IPS DF 6.9 (cell line): ENCODE measurements around the gene ZNRF3.

Source experiments
- DNase-seq: peaks from one replicate; pipeline ENCODE4 v3.0.0-alpha.2; 2013; ENCODE audit warnings: low read depth, low spot score
- H3K27ac ChIP-seq: one replicate; pipeline ENCODE4 v1.5.1; 2013; ENCODE audit warnings: low read length, control low read depth
- H3K27me3 ChIP-seq: 2 replicates; pipeline ENCODE4 v1.6.1; 2013; ENCODE audit warnings: mild to moderate bottlenecking, low read length; ENCODE audit not compliant: control insufficient read depth, insufficient read depth
- H3K36me3 ChIP-seq: 2 replicates; pipeline ENCODE4 v1.6.1; 2013; ENCODE audit warnings: low read length; ENCODE audit not compliant: control insufficient read depth, insufficient read depth
- H3K4me1 ChIP-seq: 2 replicates; pipeline ENCODE4 v1.6.1; 2013; ENCODE audit warnings: low read length; ENCODE audit not compliant: control insufficient read depth, insufficient read depth
- H3K4me3 ChIP-seq: 2 replicates; pipeline ENCODE4 v1.5.1; 2013; ENCODE audit warnings: mild to moderate bottlenecking, low read length
- H3K9me3 ChIP-seq: 2 replicates; pipeline ENCODE4 v1.6.1; 2013; ENCODE audit warnings: low read length, inconsistent platforms; ENCODE audit not compliant: control insufficient read depth, insufficient read depth
- WGBS: extraction: QIAGEN DNeasy Blood & Tissue Kit; methylation state at CpG from one replicate; pipeline ENCODE4 v1.1.7; 2013; ENCODE audit warnings: mixed read lengths, missing lambda C conversion rate; ENCODE audit not compliant: insufficient read length, insufficient coverage; 5-methylcytosine and 5-hydroxymethylcytosine counted together

The ZNRF3 gene

GRCh38 chr22:28951969-28952521 is 68.7 kb downstream of the ZNRF3 start:
- WGBS: no CpG with 5 or more reads among the region's 8 CpGs
- Histone ChIP-seq H3K27ac (no peak overlapping the region), H3K4me3 (no peak overlapping the region), H3K36me3 (no peaks in the 10 kb centered on the region), H3K9me3 (no peaks in the 10 kb centered on the region), H3K27me3 (no peaks in the 10 kb centered on the region), H3K4me1 (peaks cover 4% of the 10 kb centered on the region)
- no peak for DNase-seq

- Histone ChIP-seq H3K4me1 (peaks cover 4% of the 10 kb centered on the region), H3K27me3 (no peaks in the 10 kb centered on the region), H3K27ac (no peak overlapping the region), H3K36me3 (no peaks in the 10 kb centered on the region), H3K4me3 (no peak overlapping the region), H3K9me3 (no peaks in the 10 kb centered on the region)
- DNase-seq: no peak
- no CpG with 5 or more reads among the region's 2 CpGs for WGBS
These were observed 69.5 kb downstream of the ZNRF3 start for GRCh38 chr22:28952857-28953256.

GRCh38 chr22:28953403-28953802 is 70.0 kb downstream of the ZNRF3 start:
- no peak for DNase-seq
- no peaks in the 10 kb centered on the region for H3K9me3 ChIP-seq
- H3K4me1 ChIP-seq: peaks cover 4% of the 10 kb centered on the region
- no peaks in the 10 kb centered on the region for H3K27me3 ChIP-seq
- WGBS: no CpG with 5 or more reads among the region's 2 CpGs
- H3K36me3 ChIP-seq: no peaks in the 10 kb centered on the region
- H3K4me3 ChIP-seq: no peak overlapping the region
- H3K27ac ChIP-seq: no peak overlapping the region

- no peak for DNase-seq
- Histone ChIP-seq H3K36me3 (no peaks in the 10 kb centered on the region), H3K4me1 (peaks cover 4% of the 10 kb centered on the region), H3K27ac (no peak overlapping the region), H3K4me3 (no peak overlapping the region), H3K27me3 (no peaks in the 10 kb centered on the region), H3K9me3 (no peaks in the 10 kb centered on the region)
- WGBS: no CpG with 5 or more reads among the region's 6 CpGs
These were observed 70.9 kb downstream of the ZNRF3 start for GRCh38 chr22:28953976-28954880.

GRCh38 chr22:28955817-28956216 is 72.4 kb downstream of the ZNRF3 start:
- WGBS: no CpG with 5 or more reads among the region's 5 CpGs
- DNase-seq: no peak
- peaks cover 4% of the 10 kb centered on the region for H3K4me1 ChIP-seq

GRCh38 chr22:28956506-28956905 is 73.1 kb downstream of the ZNRF3 start:
- Histone ChIP-seq H3K4me1 (peaks cover 4% of the 10 kb centered on the region), H3K4me3 (no peak overlapping the region), H3K27me3 (no peaks in the 10 kb centered on the region), H3K9me3 (no peaks in the 10 kb centered on the region), H3K36me3 (no peaks in the 10 kb centered on the region), H3K27ac (no peak overlapping the region)
- WGBS: no CpG with 5 or more reads among the region's 1 CpG
- DNase-seq: no peak

More at GRCh38 chr22:28955817-28956216, 72.4 kb downstream of the ZNRF3 start:
- Histone ChIP-seq H3K27me3 (no peaks in the 10 kb centered on the region), H3K4me3 (no peak overlapping the region), H3K27ac (no peak overlapping the region), H3K9me3 (no peaks in the 10 kb centered on the region), H3K36me3 (no peaks in the 10 kb centered on the region)

GRCh38 chr22:28958611-28959010 is 75.2 kb downstream of the ZNRF3 start:
- Histone ChIP-seq H3K27me3 (no peaks in the 10 kb centered on the region), H3K27ac (no peak overlapping the region), H3K4me3 (no peak overlapping the region), H3K4me1 (peaks cover 1% of the 10 kb centered on the region; the same call in 1 of the 2 replicates), H3K9me3 (no peaks in the 10 kb centered on the region), H3K36me3 (no peaks in the 10 kb centered on the region)
- WGBS: no CpG with 5 or more reads among the region's 5 CpGs
- no peak for DNase-seq

GRCh38 chr22:28962042-28962554 is 78.7 kb downstream of the ZNRF3 start:
- Histone ChIP-seq H3K4me1 (peaks cover 5% of the 10 kb centered on the region; the same call in 1 of the 2 replicates), H3K9me3 (no peaks in the 10 kb centered on the region), H3K27me3 (no peaks in the 10 kb centered on the region), H3K4me3 (no peak overlapping the region), H3K27ac (no peak overlapping the region), H3K36me3 (no peaks in the 10 kb centered on the region)
- no CpG with 5 or more reads among the region's 3 CpGs for WGBS
- DNase-seq: no peak

- DNase-seq: no peak
- WGBS: no CpG with 5 or more reads among the region's 2 CpGs
- Histone ChIP-seq H3K4me1 (peaks cover 5% of the 10 kb centered on the region; the same call in 1 of the 2 replicates), H3K9me3 (no peaks in the 10 kb centered on the region), H3K27ac (no peak overlapping the region), H3K27me3 (no peaks in the 10 kb centered on the region), H3K4me3 (no peak overlapping the region), H3K36me3 (no peaks in the 10 kb centered on the region)
These were observed 80.0 kb downstream of the ZNRF3 start for GRCh38 chr22:28963362-28963761.

GRCh38 chr22:28967163-28967665 is 83.8 kb downstream of the ZNRF3 start:
- Histone ChIP-seq H3K4me3 (no peak overlapping the region), H3K4me1 (peaks cover 8% of the 10 kb centered on the region), H3K27me3 (no peaks in the 10 kb centered on the region), H3K9me3 (no peaks in the 10 kb centered on the region), H3K36me3 (no peaks in the 10 kb centered on the region), H3K27ac (no peak overlapping the region)
- no CpG with 5 or more reads among the region's 6 CpGs for WGBS
- DNase-seq: no peak
